H9 (cell line): ENCODE measurements around the gene GIT2. TPM values are rescaled to one million over a fixed set of nuclear protein-coding genes. Genes with fewer than 3 reads are reported as not detected.

ENCODE experiments used
- DNase-seq: peaks from one replicate; pipeline ENCODE4 v3.0.0-alpha.2; 2017
- H2AFZ ChIP-seq: one replicate; pipeline ENCODE4 v1.6.1; 2013; ENCODE audit warnings: mild to moderate bottlenecking, low read length, control low read depth, moderate library complexity
- H2AK5ac ChIP-seq: 2 replicates; pipeline ENCODE4 v1.6.1; 2013; ENCODE audit warnings: low read length, control low read depth, mixed read lengths; ENCODE audit not compliant: insufficient read length
- H2BK120ac ChIP-seq: one replicate; pipeline ENCODE4 v1.6.1; 2013; ENCODE audit warnings: low read depth, mild to moderate bottlenecking, low read length, control low read depth, inconsistent platforms; ENCODE audit not compliant: poor library complexity, severe bottlenecking
- H2BK12ac ChIP-seq: 2 replicates; pipeline ENCODE4 v1.6.1; 2013; ENCODE audit warnings: low read length, control low read depth, mixed read lengths, low read depth; ENCODE audit not compliant: insufficient read length
- H2BK15ac ChIP-seq: 2 replicates; pipeline ENCODE4 v1.6.1; 2013; ENCODE audit warnings: low read depth, low read length, control low read depth
- H2BK20ac ChIP-seq: one replicate; pipeline ENCODE4 v1.6.1; 2013; ENCODE audit warnings: low read depth, mild to moderate bottlenecking, low read length, control low read depth, inconsistent platforms; ENCODE audit not compliant: poor library complexity, severe bottlenecking
- H2BK5ac ChIP-seq: 2 replicates; pipeline ENCODE4 v1.6.1; 2013; ENCODE audit warnings: low read length, control low read depth, mixed read lengths; ENCODE audit not compliant: insufficient read length
- H3K14ac ChIP-seq: 2 replicates; pipeline ENCODE4 v1.6.1; 2013; ENCODE audit warnings: low read length, control low read depth; ENCODE audit not compliant: insufficient read depth
- H3K18ac ChIP-seq: 2 replicates; pipeline ENCODE4 v1.6.1; 2013; ENCODE audit warnings: low read depth, mild to moderate bottlenecking, mixed read lengths, low read length, control low read depth; ENCODE audit not compliant: insufficient read length
- H3K23ac ChIP-seq: 2 replicates; pipeline ENCODE4 v1.6.1; 2013; ENCODE audit warnings: low read length, control low read depth, mixed read lengths, low read depth; ENCODE audit not compliant: insufficient read length
- H3K23me2 ChIP-seq: 2 replicates; pipeline ENCODE4 v1.6.1; 2013; ENCODE audit warnings: low read depth, mild to moderate bottlenecking, mixed read lengths, low read length, control low read depth; ENCODE audit not compliant: insufficient read length, poor library complexity, severe bottlenecking
- H3K27ac ChIP-seq: 2 replicates; pipeline ENCODE4 v1.5.1; 2013; ENCODE audit warnings: low read length, control low read depth, mixed read lengths, low read depth; ENCODE audit not compliant: insufficient read length
- H3K27me3 ChIP-seq: 2 replicates; pipeline ENCODE4 v1.6.1; 2013; ENCODE audit warnings: low read length, control low read depth, inconsistent platforms; ENCODE audit not compliant: insufficient read depth
- H3K4ac ChIP-seq: 2 replicates; pipeline ENCODE4 v1.6.1; 2013; ENCODE audit warnings: low read depth, mild to moderate bottlenecking, control low read depth, inconsistent platforms, low read length, moderate library complexity
- H3K4me1 ChIP-seq: 2 replicates; pipeline ENCODE4 v1.6.1; 2013; ENCODE audit warnings: low read length, control low read depth, inconsistent platforms; ENCODE audit not compliant: insufficient read depth
- H3K4me2 ChIP-seq: 2 replicates; pipeline ENCODE4 v1.6.1; 2013; ENCODE audit warnings: low read length, control low read depth, mixed read lengths; ENCODE audit not compliant: insufficient read length, insufficient read depth
- H3K56ac ChIP-seq: 2 replicates; pipeline ENCODE4 v1.6.1; 2013; ENCODE audit warnings: low read depth, mild to moderate bottlenecking, mixed read lengths, low read length, control low read depth; ENCODE audit not compliant: insufficient read length
- H3K79me1 ChIP-seq: 2 replicates; pipeline ENCODE4 v1.6.1; 2013; ENCODE audit warnings: low read depth, mild to moderate bottlenecking, moderate library complexity, low read length, control low read depth, inconsistent platforms; ENCODE audit not compliant: insufficient read depth, poor library complexity, severe bottlenecking
- H3K79me2 ChIP-seq: 2 replicates; pipeline ENCODE4 v1.6.1; 2013; ENCODE audit warnings: low read length, control low read depth, inconsistent platforms; ENCODE audit not compliant: insufficient read depth
- H3K9ac ChIP-seq: 2 replicates; pipeline ENCODE4 v1.6.1; 2013; ENCODE audit warnings: low read length, control low read depth, mixed read lengths; ENCODE audit not compliant: insufficient read length; ENCODE audit errors: extremely low read depth
- H3K9me3 ChIP-seq: one replicate; pipeline ENCODE4 v1.6.1; 2013; ENCODE audit warnings: low read depth, low read length, inconsistent platforms; ENCODE audit not compliant: control insufficient read depth
- H3T11ph ChIP-seq: one replicate; pipeline ENCODE4 v1.6.1; 2013; ENCODE audit warnings: mild to moderate bottlenecking, low read length, control low read depth, inconsistent platforms
- H4K20me1 ChIP-seq: one replicate; pipeline ENCODE4 v1.6.1; 2013; ENCODE audit not compliant: control insufficient read depth, insufficient read length, insufficient read depth
- H4K5ac ChIP-seq: 2 replicates; pipeline ENCODE4 v1.6.1; 2013; ENCODE audit warnings: low read depth, mild to moderate bottlenecking, mixed read lengths, low read length, control low read depth; ENCODE audit not compliant: insufficient read length
- H4K8ac ChIP-seq: replicated peaks from 2 replicates; pipeline ENCODE4 v1.6.1; 2013; ENCODE audit warnings: low read length, control low read depth, mixed read lengths, low read depth; ENCODE audit not compliant: insufficient read length
- H4K91ac ChIP-seq: 2 replicates; pipeline ENCODE4 v1.6.1; 2013; ENCODE audit warnings: low read depth, mild to moderate bottlenecking, moderate library complexity, mixed read lengths, low read length, control low read depth; ENCODE audit not compliant: insufficient read length
- H3K27ac Mint-ChIP-seq, 3 experiments: 2 replicates in 2 of 3; 3 replicates in 1 of 3; pipeline ENCODE4 v1.8.0; 2020 to 2021; ENCODE audit warnings: mixed read lengths in 3 of 3, mild to moderate bottlenecking in 1 of 3, moderate library complexity in 1 of 3
- H3K27me3 Mint-ChIP-seq: 2 replicates; pipeline ENCODE4 v1.8.0; 2021; ENCODE audit warnings: low read depth, mild to moderate bottlenecking, moderate library complexity, mixed read lengths
- H3K36me3 Mint-ChIP-seq, 3 experiments: 2 replicates in 2 of 3; 3 replicates in 1 of 3; pipeline ENCODE4 v1.8.0; 2020 to 2021; ENCODE audit warnings: low read depth in 3 of 3, mixed read lengths in 3 of 3; ENCODE audit not compliant: insufficient read depth in 1 of 3
- H3K4me1 Mint-ChIP-seq, 2 experiments: 2 replicates each; pipeline ENCODE4 v1.8.0; 2020; ENCODE audit warnings: mixed read lengths in 2 of 2
- H3K4me3 Mint-ChIP-seq, 2 experiments: 2 replicates in 1 of 2; 3 replicates in 1 of 2; pipeline ENCODE4 v1.8.0; 2020 to 2021; ENCODE audit warnings: mild to moderate bottlenecking in 2 of 2, mixed read lengths in 2 of 2, moderate library complexity in 1 of 2
- H3K9me3 Mint-ChIP-seq, 2 experiments: 2 replicates in 1 of 2; 3 replicates in 1 of 2; pipeline ENCODE4 v1.8.0; 2020; ENCODE audit warnings: mild to moderate bottlenecking in 2 of 2, mixed read lengths in 2 of 2, moderate library complexity in 1 of 2
- WGBS: extraction: QIAGEN DNeasy Blood & Tissue Kit; methylation state at CpG from one replicate; pipeline ENCODE4 v1.1.7; 2013; ENCODE audit warnings: missing lambda C conversion rate, low lambda C conversion rate, mixed read lengths; ENCODE audit not compliant: insufficient read length; ENCODE audit errors: extremely low coverage; 5-methylcytosine and 5-hydroxymethylcytosine counted together
- total RNA-seq: library from RNA; stranded (reverse); gene quantifications from 2 replicates; pipeline ENCODE4 v1.2.1, GENCODE V29; 2021
- TF ChIP-seq, protein P1 (sequence below): fragments of 200-600 bp; sonication (generic); conservative IDR thresholded peaks from 3 replicates; pipeline ENCODE4 v1.8.0; 2021; ENCODE audit warnings: antibody characterized with exemption, mild to moderate bottlenecking

The GIT2 gene
- total RNA-seq, 1 experiment from 2014 or later = 27.0 TPM

DNA sequence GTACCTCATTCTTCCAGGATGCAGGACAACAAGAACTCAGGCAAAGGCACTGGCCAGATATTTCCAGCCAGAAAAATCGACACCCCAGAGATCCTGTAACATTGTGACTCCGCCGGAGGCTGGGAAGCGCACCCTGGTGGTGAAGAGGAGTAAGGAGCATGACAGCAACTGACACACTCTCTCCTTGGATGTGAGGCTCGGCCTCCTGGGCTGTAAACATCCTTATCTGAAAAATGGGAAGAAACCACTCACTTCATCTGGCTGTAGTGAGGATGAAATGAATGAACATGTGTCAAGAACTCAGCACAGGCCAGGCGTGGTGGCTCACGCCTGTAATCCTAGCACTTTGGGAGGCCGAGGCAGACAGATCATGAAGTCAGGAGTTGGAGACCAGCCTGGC lies 68.5 kb downstream of the GIT2 start:
- Histone ChIP-seq H2AFZ (no peak overlapping the region), H3K79me1 (no peaks in the 10 kb centered on the region), H3K79me2 (no peaks in the 10 kb centered on the region), H2BK12ac (no peak overlapping the region), H3K4me1 (no peaks in the 10 kb centered on the region), H4K20me1 (no peaks in the 10 kb centered on the region), H3K27ac (no peak overlapping the region), H3K9ac (no peak overlapping the region), H3K4ac (no peak overlapping the region), H2BK15ac (no peak overlapping the region), H2BK20ac (no peak overlapping the region), H3K9me3 (no peaks in the 10 kb centered on the region), H4K8ac (no peak overlapping the region), H3K14ac (no peak overlapping the region), H2BK120ac (no peak overlapping the region), H3T11ph (no peak overlapping the region), H3K23ac (no peak overlapping the region), H3K23me2 (no peaks in the 10 kb centered on the region), H4K91ac (no peak overlapping the region), H2BK5ac (no peak overlapping the region), H3K56ac (no peak overlapping the region), H3K18ac (no peak overlapping the region), H3K27me3 (no peaks in the 10 kb centered on the region), H4K5ac (no peak overlapping the region), H3K4me2 (no peak overlapping the region), H2AK5ac (no peak overlapping the region)
- WGBS = no CpG with 5 or more reads among the region's 8 CpGs
- DNase-seq = peak; percentile 71
- Mint-ChIP-seq H3K27ac (peak overlapping the region in 1 of 3 experiments; percentile 63; a peak in 2 of 7 replicates), H3K27me3 (no peaks in the 10 kb centered on the region; the same call in 1 of the 2 replicates), H3K36me3 (peaks cover 9 to 18% (median 10%) of the 10 kb centered on the region in 3 experiments; a peak in 6 of 7 replicates), H3K9me3 (no peaks in the 10 kb centered on the region; a peak in 1 of 5 replicates), H3K4me3 (no peak overlapping the region), H3K4me1 (peaks cover 0 to 10% of the 10 kb centered on the region in 2 experiments; a peak in 3 of 4 replicates)
- TF ChIP-seq, protein P1, sequence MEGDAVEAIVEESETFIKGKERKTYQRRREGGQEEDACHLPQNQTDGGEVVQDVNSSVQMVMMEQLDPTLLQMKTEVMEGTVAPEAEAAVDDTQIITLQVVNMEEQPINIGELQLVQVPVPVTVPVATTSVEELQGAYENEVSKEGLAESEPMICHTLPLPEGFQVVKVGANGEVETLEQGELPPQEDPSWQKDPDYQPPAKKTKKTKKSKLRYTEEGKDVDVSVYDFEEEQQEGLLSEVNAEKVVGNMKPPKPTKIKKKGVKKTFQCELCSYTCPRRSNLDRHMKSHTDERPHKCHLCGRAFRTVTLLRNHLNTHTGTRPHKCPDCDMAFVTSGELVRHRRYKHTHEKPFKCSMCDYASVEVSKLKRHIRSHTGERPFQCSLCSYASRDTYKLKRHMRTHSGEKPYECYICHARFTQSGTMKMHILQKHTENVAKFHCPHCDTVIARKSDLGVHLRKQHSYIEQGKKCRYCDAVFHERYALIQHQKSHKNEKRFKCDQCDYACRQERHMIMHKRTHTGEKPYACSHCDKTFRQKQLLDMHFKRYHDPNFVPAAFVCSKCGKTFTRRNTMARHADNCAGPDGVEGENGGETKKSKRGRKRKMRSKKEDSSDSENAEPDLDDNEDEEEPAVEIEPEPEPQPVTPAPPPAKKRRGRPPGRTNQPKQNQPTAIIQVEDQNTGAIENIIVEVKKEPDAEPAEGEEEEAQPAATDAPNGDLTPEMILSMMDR = peak; percentile 81
